HEK293T (cell line): ENCODE data around the gene MEF2A.

ENCODE experiments used
- CTCF ChIA-PET: fragments of 350-600 bp; formaldehyde crosslinking; extraction: SDS; loops from one replicate; lab custom pipeline; 2021; ENCODE audit warnings: antibody characterized with exemption, inconsistent platforms; lab: Yijun Ruan, JAX
- POLR2A ChIA-PET: fragments of 350-600 bp; formaldehyde crosslinking; extraction: SDS; loops from one replicate; lab custom pipeline; 2020; ENCODE audit warnings: antibody characterized with exemption, inconsistent platforms; lab: Yijun Ruan, JAX
- DNase-seq: peaks from one replicate; pipeline ENCODE4 v3.0.0; 2012; ENCODE audit warnings: mixed read lengths; ENCODE audit errors: extremely low spot score
- ARNT ChIP-seq: fragments of 450-650 bp; IDR thresholded peaks from 2 replicates; pipeline ENCODE4 v1.6.1; 2017; ENCODE audit warnings: mild to moderate bottlenecking
- BHLHE40 ChIP-seq: fragments of 450-650 bp; IDR thresholded peaks from 2 replicates; pipeline ENCODE4 v1.6.1; 2016; ENCODE audit warnings: mild to moderate bottlenecking, moderate library complexity, borderline replicate concordance
- CTBP1 ChIP-seq: fragments of 450-650 bp; IDR thresholded peaks from 2 replicates; pipeline ENCODE4 v1.6.1; 2016; ENCODE audit warnings: borderline replicate concordance
- ELF4 ChIP-seq: fragments of 450-650 bp; IDR thresholded peaks from 2 replicates; pipeline ENCODE4 v1.6.1; 2017; ENCODE audit warnings: antibody characterized with exemption
- FOXA1 ChIP-seq: fragments of 450-650 bp; IDR thresholded peaks from 2 replicates; pipeline ENCODE4 v1.6.1; 2016; ENCODE audit warnings: mild to moderate bottlenecking
- FOXK2 ChIP-seq: fragments of 450-650 bp; IDR thresholded peaks from 2 replicates; pipeline ENCODE4 v1.6.1; 2016; ENCODE audit warnings: mild to moderate bottlenecking
- FOXM1 ChIP-seq: fragments of 450-650 bp; IDR thresholded peaks from 2 replicates; pipeline ENCODE4 v1.6.1; 2017; ENCODE audit warnings: mild to moderate bottlenecking, borderline replicate concordance
- HDGF ChIP-seq: fragments of 450-650 bp; IDR thresholded peaks from 2 replicates; pipeline ENCODE4 v1.6.1; 2017; ENCODE audit warnings: antibody characterized with exemption, borderline replicate concordance
- L3MBTL2 ChIP-seq: fragments of 450-650 bp; conservative IDR thresholded peaks from 2 replicates; pipeline ENCODE4 v1.6.1; 2016; ENCODE audit warnings: mild to moderate bottlenecking
- LEF1 ChIP-seq: fragments of 450-650 bp; IDR thresholded peaks from 2 replicates; pipeline ENCODE4 v1.6.1; 2017; ENCODE audit warnings: mild to moderate bottlenecking, borderline replicate concordance
- NFRKB ChIP-seq: fragments of 450-650 bp; IDR thresholded peaks from 2 replicates; pipeline ENCODE4 v1.6.1; 2016; ENCODE audit warnings: mild to moderate bottlenecking, moderate library complexity
- SP1 ChIP-seq: fragments of 450-650 bp; IDR thresholded peaks from 2 replicates; pipeline ENCODE4 v1.6.1; 2017
- SUZ12 ChIP-seq: fragments of 450-650 bp; IDR thresholded peaks from 2 replicates; pipeline ENCODE4 v1.6.1; 2016; ENCODE audit warnings: mild to moderate bottlenecking
- TARDBP ChIP-seq: fragments of 450-650 bp; IDR thresholded peaks from 2 replicates; pipeline ENCODE4 v1.6.1; 2016
- ZNF384 ChIP-seq: fragments of 450-650 bp; IDR thresholded peaks from 2 replicates; pipeline ENCODE4 v1.6.1; 2016
- TF ChIP-seq, protein P1 (sequence below): fragments of 450-650 bp; IDR thresholded peaks from 2 replicates; pipeline ENCODE4 v1.6.1; 2016

MEF2A gene

DNA sequence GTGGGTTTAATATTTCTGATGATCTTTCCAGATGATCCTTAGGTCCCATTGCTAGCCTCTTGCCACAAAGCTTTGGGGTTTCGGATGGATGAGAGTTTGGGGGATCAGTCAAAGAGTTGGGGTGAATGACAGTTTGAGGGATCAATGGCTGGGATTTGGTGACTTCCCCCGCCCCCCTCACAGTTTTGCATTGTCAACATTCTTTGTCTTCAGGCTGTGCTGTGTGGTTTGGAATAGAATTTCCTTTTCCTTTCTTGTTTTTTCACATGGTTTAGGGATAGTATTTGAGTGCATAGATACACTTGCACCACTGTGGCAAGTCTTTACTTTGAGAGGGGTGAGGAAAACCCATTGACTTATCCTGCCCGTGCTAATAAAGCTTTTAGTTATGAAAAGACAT is 14.3 kb downstream of the MEF2A start:
- no peak for TF ChIP-seq L3MBTL2
- TF ChIP-seq FOXK2, result no peak
- TF ChIP-seq CTBP1, result no peak
- TF ChIP-seq SUZ12, result no peak
- TF ChIP-seq ZNF384, result no peak
- no peak for TF ChIP-seq LEF1
- no peak for TF ChIP-seq TARDBP
- no peak for TF ChIP-seq BHLHE40
- no peak for TF ChIP-seq ELF4
- TF ChIP-seq FOXA1, result no peak
- TF ChIP-seq, protein P1, sequence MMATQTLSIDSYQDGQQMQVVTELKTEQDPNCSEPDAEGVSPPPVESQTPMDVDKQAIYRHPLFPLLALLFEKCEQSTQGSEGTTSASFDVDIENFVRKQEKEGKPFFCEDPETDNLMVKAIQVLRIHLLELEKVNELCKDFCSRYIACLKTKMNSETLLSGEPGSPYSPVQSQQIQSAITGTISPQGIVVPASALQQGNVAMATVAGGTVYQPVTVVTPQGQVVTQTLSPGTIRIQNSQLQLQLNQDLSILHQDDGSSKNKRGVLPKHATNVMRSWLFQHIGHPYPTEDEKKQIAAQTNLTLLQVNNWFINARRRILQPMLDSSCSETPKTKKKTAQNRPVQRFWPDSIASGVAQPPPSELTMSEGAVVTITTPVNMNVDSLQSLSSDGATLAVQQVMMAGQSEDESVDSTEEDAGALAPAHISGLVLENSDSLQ, result no peak
- no peak for TF ChIP-seq SP1
- no peak for TF ChIP-seq NFRKB
- TF ChIP-seq FOXM1, result no peak
- TF ChIP-seq HDGF, result no peak
- TF ChIP-seq ARNT, result no peak
- no peak for DNase-seq
- ChIA-PET CTCF (no interaction called here), POLR2A (no interaction called here)

DNA sequence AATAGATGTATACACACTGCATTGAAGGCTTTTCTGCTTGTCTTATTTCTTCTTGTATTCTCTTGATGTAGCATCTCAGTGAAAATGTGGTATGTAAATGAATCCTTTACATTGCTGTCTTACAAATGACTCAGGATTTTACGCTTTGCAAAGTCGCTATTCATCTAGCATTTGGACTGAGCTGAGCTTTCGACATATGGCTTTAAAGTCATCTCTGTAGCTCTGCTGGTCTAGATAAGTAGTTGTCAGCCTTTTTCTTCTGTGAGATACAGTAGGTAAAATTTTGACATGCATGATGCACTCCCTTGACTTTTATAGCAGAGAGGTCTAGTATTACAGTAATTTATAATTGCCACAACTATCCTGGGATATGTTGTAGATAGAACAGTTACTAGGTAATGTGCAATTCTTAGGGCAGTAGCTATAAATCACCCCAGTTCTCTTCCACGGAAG is 16.8 kb downstream of the MEF2A start:
- TF ChIP-seq, protein P1, result peak; percentile 51; the same call in 1 of the 2 replicates
- TF ChIP-seq FOXA1, result no peak
- CTCF ChIA-PET, result interaction anchor here (1.5 kb wide), 1 partner anchor 122 kb away, joined by 3 read pairs; no protein-coding TSS in a partner anchor
- POLR2A ChIA-PET, result interaction anchor here (2.5 kb wide), 1 partner anchor 16 kb away, joined by 10 read pairs; the partner anchor contains the start of gene MEF2A
- no peak for DNase-seq

DNA sequence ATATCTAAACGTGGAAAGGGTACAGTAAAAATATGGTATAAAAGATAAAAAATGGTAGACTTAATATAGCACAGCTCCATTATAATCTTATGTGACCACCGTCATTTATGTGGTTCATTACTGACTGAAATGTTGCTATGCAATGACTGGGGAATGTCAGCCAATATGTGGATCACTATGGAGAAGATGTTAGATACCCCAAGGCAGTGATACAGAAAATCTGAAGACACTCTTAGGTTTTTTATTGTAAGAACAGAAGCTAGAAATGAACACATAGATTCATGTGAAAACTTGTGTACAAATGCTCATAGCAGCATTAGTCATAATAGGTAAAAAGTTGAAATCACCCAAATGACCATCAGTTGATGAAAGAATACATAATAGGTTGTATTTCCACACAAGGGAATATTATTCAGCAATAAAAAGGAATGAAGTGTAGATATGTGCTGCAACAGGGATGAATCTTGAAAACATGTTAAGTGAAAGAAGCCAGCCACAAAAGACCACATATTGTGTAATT is 18.4 kb downstream of the MEF2A start:
- ChIA-PET POLR2A (no interaction called here), CTCF (interaction anchor here (1.5 kb wide), 1 partner anchor 120 kb away, joined by 3 read pairs; no protein-coding TSS in a partner anchor)
- TF ChIP-seq FOXK2 (no peak), HDGF (no peak), FOXM1 (no peak), L3MBTL2 (no peak), LEF1 (no peak), FOXA1 (no peak), ZNF384 (no peak)
- TF ChIP-seq, protein P1, result no peak
- no peak for DNase-seq

- ChIA-PET POLR2A (no interaction called here), CTCF (no interaction called here)
- DNase-seq, result no peak
- no peak for TF ChIP-seq SP1
- TF ChIP-seq FOXA1, result no peak
- no peak for TF ChIP-seq HDGF
- TF ChIP-seq FOXK2, result no peak
- TF ChIP-seq TARDBP, result no peak
- TF ChIP-seq FOXM1, result no peak
- TF ChIP-seq BHLHE40, result no peak
- TF ChIP-seq ELF4, result no peak
- TF ChIP-seq LEF1, result no peak
- no peak for TF ChIP-seq L3MBTL2
- TF ChIP-seq, protein P1, result no peak
- no peak for TF ChIP-seq CTBP1
- TF ChIP-seq ARNT, result no peak
- no peak for TF ChIP-seq ZNF384
- TF ChIP-seq SUZ12, result no peak
- no peak for TF ChIP-seq NFRKB
Observed at GRCh38 chr15:99586121-99586520, 20.3 kb downstream of the MEF2A start.

DNA sequence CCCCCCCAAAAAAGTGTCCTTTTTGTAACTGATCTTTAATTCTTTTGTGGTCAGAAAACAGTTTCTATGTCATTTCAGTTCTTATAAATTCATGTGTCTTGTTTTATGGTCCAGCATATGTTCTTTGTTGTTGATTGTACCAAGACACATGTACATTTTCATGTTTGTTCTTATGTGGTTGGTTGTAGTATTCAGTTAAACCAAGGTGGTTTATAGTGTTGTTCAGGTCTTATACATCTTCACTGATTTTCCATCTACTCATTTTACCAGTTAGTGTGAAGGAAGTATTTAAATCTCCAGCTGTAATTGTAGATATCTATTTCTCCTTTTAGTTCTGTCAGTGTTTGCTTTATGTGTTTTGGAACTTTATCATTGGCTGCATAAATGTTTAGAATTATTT is 24.0 kb downstream of the MEF2A start:
- CTCF ChIA-PET, result no interaction called here
- no peak for TF ChIP-seq L3MBTL2
- DNase-seq, result no peak
- POLR2A ChIA-PET, result no interaction called here

- CTCF ChIA-PET, result no interaction called here
Observed at GRCh38 chr15:99590913-99591646, 25.3 kb downstream of the MEF2A start.

More at GRCh38 chr15:99590913-99591646, 25.3 kb downstream of the MEF2A start:
- no peak for DNase-seq
- POLR2A ChIA-PET, result no interaction called here
- no peak for TF ChIP-seq NFRKB
- no peak for TF ChIP-seq HDGF
- TF ChIP-seq TARDBP, result no peak
- no peak for TF ChIP-seq FOXA1
- TF ChIP-seq SP1, result no peak
- TF ChIP-seq ZNF384, result no peak
- no peak for TF ChIP-seq L3MBTL2
- no peak for TF ChIP-seq ELF4
- TF ChIP-seq, protein P1, result no peak
- no peak for TF ChIP-seq ARNT
- TF ChIP-seq FOXM1, result no peak
- TF ChIP-seq SUZ12, result no peak
- TF ChIP-seq FOXK2, result no peak
- no peak for TF ChIP-seq LEF1
- no peak for TF ChIP-seq CTBP1
- TF ChIP-seq BHLHE40, result no peak
